H9 (cell line): Measurements from ENCODE around the gene ST6GALNAC2. TPM values are rescaled to one million over a fixed set of nuclear protein-coding genes. Genes with fewer than 3 reads are reported as not detected.

Source experiments
- DNase-seq: peaks from one replicate; pipeline ENCODE4 v3.0.0-alpha.2; 2017
- H2AFZ ChIP-seq: one replicate; pipeline ENCODE4 v1.6.1; 2013; ENCODE audit warnings: mild to moderate bottlenecking, low read length, control low read depth, moderate library complexity
- H2AK5ac ChIP-seq: 2 replicates; pipeline ENCODE4 v1.6.1; 2013; ENCODE audit warnings: low read length, control low read depth, mixed read lengths; ENCODE audit not compliant: insufficient read length
- H2BK120ac ChIP-seq: one replicate; pipeline ENCODE4 v1.6.1; 2013; ENCODE audit warnings: low read depth, mild to moderate bottlenecking, low read length, control low read depth, inconsistent platforms; ENCODE audit not compliant: poor library complexity, severe bottlenecking
- H2BK12ac ChIP-seq: 2 replicates; pipeline ENCODE4 v1.6.1; 2013; ENCODE audit warnings: low read length, control low read depth, mixed read lengths, low read depth; ENCODE audit not compliant: insufficient read length
- H2BK15ac ChIP-seq: 2 replicates; pipeline ENCODE4 v1.6.1; 2013; ENCODE audit warnings: low read depth, low read length, control low read depth
- H2BK20ac ChIP-seq: one replicate; pipeline ENCODE4 v1.6.1; 2013; ENCODE audit warnings: low read depth, mild to moderate bottlenecking, low read length, control low read depth, inconsistent platforms; ENCODE audit not compliant: poor library complexity, severe bottlenecking
- H2BK5ac ChIP-seq: 2 replicates; pipeline ENCODE4 v1.6.1; 2013; ENCODE audit warnings: low read length, control low read depth, mixed read lengths; ENCODE audit not compliant: insufficient read length
- H3K14ac ChIP-seq: 2 replicates; pipeline ENCODE4 v1.6.1; 2013; ENCODE audit warnings: low read length, control low read depth; ENCODE audit not compliant: insufficient read depth
- H3K18ac ChIP-seq: 2 replicates; pipeline ENCODE4 v1.6.1; 2013; ENCODE audit warnings: low read depth, mild to moderate bottlenecking, mixed read lengths, low read length, control low read depth; ENCODE audit not compliant: insufficient read length
- H3K23ac ChIP-seq: 2 replicates; pipeline ENCODE4 v1.6.1; 2013; ENCODE audit warnings: low read length, control low read depth, mixed read lengths, low read depth; ENCODE audit not compliant: insufficient read length
- H3K23me2 ChIP-seq: 2 replicates; pipeline ENCODE4 v1.6.1; 2013; ENCODE audit warnings: low read depth, mild to moderate bottlenecking, mixed read lengths, low read length, control low read depth; ENCODE audit not compliant: insufficient read length, poor library complexity, severe bottlenecking
- H3K27ac ChIP-seq: 2 replicates; pipeline ENCODE4 v1.5.1; 2013; ENCODE audit warnings: low read length, control low read depth, mixed read lengths, low read depth; ENCODE audit not compliant: insufficient read length
- H3K27me3 ChIP-seq: 2 replicates; pipeline ENCODE4 v1.6.1; 2013; ENCODE audit warnings: low read length, control low read depth, inconsistent platforms; ENCODE audit not compliant: insufficient read depth
- H3K4ac ChIP-seq: 2 replicates; pipeline ENCODE4 v1.6.1; 2013; ENCODE audit warnings: low read depth, mild to moderate bottlenecking, control low read depth, inconsistent platforms, low read length, moderate library complexity
- H3K4me1 ChIP-seq: 2 replicates; pipeline ENCODE4 v1.6.1; 2013; ENCODE audit warnings: low read length, control low read depth, inconsistent platforms; ENCODE audit not compliant: insufficient read depth
- H3K4me2 ChIP-seq: 2 replicates; pipeline ENCODE4 v1.6.1; 2013; ENCODE audit warnings: low read length, control low read depth, mixed read lengths; ENCODE audit not compliant: insufficient read length, insufficient read depth
- H3K56ac ChIP-seq: 2 replicates; pipeline ENCODE4 v1.6.1; 2013; ENCODE audit warnings: low read depth, mild to moderate bottlenecking, mixed read lengths, low read length, control low read depth; ENCODE audit not compliant: insufficient read length
- H3K79me1 ChIP-seq: 2 replicates; pipeline ENCODE4 v1.6.1; 2013; ENCODE audit warnings: low read depth, mild to moderate bottlenecking, moderate library complexity, low read length, control low read depth, inconsistent platforms; ENCODE audit not compliant: insufficient read depth, poor library complexity, severe bottlenecking
- H3K79me2 ChIP-seq: 2 replicates; pipeline ENCODE4 v1.6.1; 2013; ENCODE audit warnings: low read length, control low read depth, inconsistent platforms; ENCODE audit not compliant: insufficient read depth
- H3K9ac ChIP-seq: 2 replicates; pipeline ENCODE4 v1.6.1; 2013; ENCODE audit warnings: low read length, control low read depth, mixed read lengths; ENCODE audit not compliant: insufficient read length; ENCODE audit errors: extremely low read depth
- H3K9me3 ChIP-seq: one replicate; pipeline ENCODE4 v1.6.1; 2013; ENCODE audit warnings: low read depth, low read length, inconsistent platforms; ENCODE audit not compliant: control insufficient read depth
- H3T11ph ChIP-seq: one replicate; pipeline ENCODE4 v1.6.1; 2013; ENCODE audit warnings: mild to moderate bottlenecking, low read length, control low read depth, inconsistent platforms
- H4K20me1 ChIP-seq: one replicate; pipeline ENCODE4 v1.6.1; 2013; ENCODE audit not compliant: control insufficient read depth, insufficient read length, insufficient read depth
- H4K5ac ChIP-seq: 2 replicates; pipeline ENCODE4 v1.6.1; 2013; ENCODE audit warnings: low read depth, mild to moderate bottlenecking, mixed read lengths, low read length, control low read depth; ENCODE audit not compliant: insufficient read length
- H4K8ac ChIP-seq: replicated peaks from 2 replicates; pipeline ENCODE4 v1.6.1; 2013; ENCODE audit warnings: low read length, control low read depth, mixed read lengths, low read depth; ENCODE audit not compliant: insufficient read length
- H4K91ac ChIP-seq: 2 replicates; pipeline ENCODE4 v1.6.1; 2013; ENCODE audit warnings: low read depth, mild to moderate bottlenecking, moderate library complexity, mixed read lengths, low read length, control low read depth; ENCODE audit not compliant: insufficient read length
- H3K27ac Mint-ChIP-seq, 3 experiments: 2 replicates in 2 of 3; 3 replicates in 1 of 3; pipeline ENCODE4 v1.8.0; 2020 to 2021; ENCODE audit warnings: mixed read lengths in 3 of 3, mild to moderate bottlenecking in 1 of 3, moderate library complexity in 1 of 3
- H3K27me3 Mint-ChIP-seq: 2 replicates; pipeline ENCODE4 v1.8.0; 2021; ENCODE audit warnings: low read depth, mild to moderate bottlenecking, moderate library complexity, mixed read lengths
- H3K36me3 Mint-ChIP-seq, 3 experiments: 2 replicates in 2 of 3; 3 replicates in 1 of 3; pipeline ENCODE4 v1.8.0; 2020 to 2021; ENCODE audit warnings: low read depth in 3 of 3, mixed read lengths in 3 of 3; ENCODE audit not compliant: insufficient read depth in 1 of 3
- H3K4me1 Mint-ChIP-seq, 2 experiments: 2 replicates each; pipeline ENCODE4 v1.8.0; 2020; ENCODE audit warnings: mixed read lengths in 2 of 2
- H3K4me3 Mint-ChIP-seq, 2 experiments: 2 replicates in 1 of 2; 3 replicates in 1 of 2; pipeline ENCODE4 v1.8.0; 2020 to 2021; ENCODE audit warnings: mild to moderate bottlenecking in 2 of 2, mixed read lengths in 2 of 2, moderate library complexity in 1 of 2
- H3K9me3 Mint-ChIP-seq, 2 experiments: 2 replicates in 1 of 2; 3 replicates in 1 of 2; pipeline ENCODE4 v1.8.0; 2020; ENCODE audit warnings: mild to moderate bottlenecking in 2 of 2, mixed read lengths in 2 of 2, moderate library complexity in 1 of 2
- CTCF ChIP-seq: fragments of 200-600 bp; sonication (generic); conservative IDR thresholded peaks from 3 replicates; pipeline ENCODE4 v1.8.0; 2021; ENCODE audit warnings: antibody characterized with exemption, mild to moderate bottlenecking
- WGBS: extraction: QIAGEN DNeasy Blood & Tissue Kit; methylation state at CpG from one replicate; pipeline ENCODE4 v1.1.7; 2013; ENCODE audit warnings: missing lambda C conversion rate, low lambda C conversion rate, mixed read lengths; ENCODE audit not compliant: insufficient read length; ENCODE audit errors: extremely low coverage; 5-methylcytosine and 5-hydroxymethylcytosine counted together
- total RNA-seq: library from RNA; stranded (reverse); gene quantifications from 2 replicates; pipeline ENCODE4 v1.2.1, GENCODE V29; 2021

Gene ST6GALNAC2
- total RNA-seq, 1 experiment from 2014 or later: 0.46 TPM

- no peaks in the 10 kb centered on the region for H3K9me3 Mint-ChIP-seq
- peaks cover 4% of the 10 kb centered on the region for H4K20me1 ChIP-seq
Measured at GRCh38 chr17:76538941-76539570, 46.6 kb downstream of the ST6GALNAC2 start.

More at GRCh38 chr17:76538941-76539570, 46.6 kb downstream of the ST6GALNAC2 start:
- no peak overlapping the region for H2AFZ ChIP-seq
- no peak overlapping the region for H4K5ac ChIP-seq
- no peak overlapping the region for H4K91ac ChIP-seq
- H3K23ac ChIP-seq: no peak overlapping the region
- H3K23me2 ChIP-seq: peaks cover 11% of the 10 kb centered on the region
- no peak overlapping the region for H3T11ph ChIP-seq
- H3K4ac ChIP-seq: no peak overlapping the region
- H2BK20ac ChIP-seq: no peak overlapping the region
- no peak overlapping the region for H3K9ac ChIP-seq
- no CpG with 5 or more reads among the region's 9 CpGs for whole genome bisulfite sequencing
- peak overlapping the region; percentile 41 to 64; a peak in 4 of 5 replicates for H3K4me3 Mint-ChIP-seq
- no peak for DNase-seq
- no peak overlapping the region for H3K27ac ChIP-seq
- no peaks in the 10 kb centered on the region for H3K79me1 ChIP-seq
- H3K27me3 Mint-ChIP-seq: peaks cover 70% of the 10 kb centered on the region
- no peak overlapping the region for H2BK12ac ChIP-seq
- no peak overlapping the region for H3K27ac Mint-ChIP-seq
- no peak for TF ChIP-seq CTCF
- no peaks in the 10 kb centered on the region for H3K36me3 Mint-ChIP-seq
- no peak overlapping the region for H2BK5ac ChIP-seq
- H2BK120ac ChIP-seq: no peak overlapping the region
- H3K56ac ChIP-seq: no peak overlapping the region
- no peak overlapping the region for H2AK5ac ChIP-seq
- H3K4me1 ChIP-seq: peaks cover 2% of the 10 kb centered on the region; the same call in 1 of the 2 replicates
- no peak overlapping the region for H3K14ac ChIP-seq
- no peaks in the 10 kb centered on the region for H3K79me2 ChIP-seq
- no peak overlapping the region for H3K4me2 ChIP-seq
- no peaks in the 10 kb centered on the region for H3K9me3 ChIP-seq
- H3K27me3 ChIP-seq: peaks cover 20% of the 10 kb centered on the region; the same call in 1 of the 2 replicates
- no peak overlapping the region for H3K18ac ChIP-seq
- H4K8ac ChIP-seq: no peak overlapping the region
- H2BK15ac ChIP-seq: no peak overlapping the region
- peaks cover 25 to 44% of the 10 kb centered on the region in 2 experiments for H3K4me1 Mint-ChIP-seq
